ENCODE data around the gene ITSN1. TPM values are rescaled to one million over a fixed set of nuclear protein-coding genes. Genes with fewer than 3 reads are reported as not detected.

ITSN1 gene
- total and polyA plus RNA-seq, 2 experiments from 2014 or later = 77.9 to 95.7 TPM

GRCh38 chr21:33682992-33683627 is 40.8 kb downstream of the ITSN1 start:
- Histone ChIP-seq H3K36me3 (ENCODE audit: insufficient read depth) (no peaks in the 10 kb centered on the region), H3K9me2 (ENCODE audit: insufficient read depth) (no peaks in the 10 kb centered on the region), H3K4me2 (peak overlapping the region; percentile 43), H3K27me3 (ENCODE audit: insufficient read depth) (no peaks in the 10 kb centered on the region), H4K20me1 (replicated peaks; ENCODE audit: insufficient read depth) (no peaks in the 10 kb centered on the region), H3F3A (replicated peaks; ENCODE audit: low read depth) (no peaks in the 10 kb centered on the region), H3K79me2 (replicated peaks; ENCODE audit: insufficient read depth) (peaks cover 84% of the 10 kb centered on the region), H3K27ac (ENCODE audit: low read depth) (peak overlapping the region; percentile 82), H3K4me1 (ENCODE audit: insufficient read depth) (peaks cover 48% of the 10 kb centered on the region), H3K4me3 (no peak overlapping the region), H2AFZ (no peak overlapping the region)
- ATAC-seq = peak; percentile 15; the same call in 1 of the 3 replicates
- TF ChIP-seq ETS1 (IDR thresholded peaks at IDR 0.05) (no peak), POLR2AphosphoS5 (IDR thresholded peaks at IDR 0.05; ENCODE audit: low read depth) (no peak), EZH2phosphoT487 (IDR thresholded peaks at IDR 0.05; ENCODE audit: unreplicated experiment) (no peak), EZH2 (IDR thresholded peaks at IDR 0.05; ENCODE audit: low read depth, unreplicated experiment) (no peak), REST (IDR thresholded peaks at IDR 0.05; ENCODE audit: unreplicated experiment) (no peak), ZNF331 (CRISPR knock-in tag; IDR thresholded peaks at IDR 0.05; ENCODE audit: low read depth) (no peak), NANOG (IDR thresholded peaks at IDR 0.05; ENCODE audit: borderline replicate concordance) (no peak), CTCF (conservative IDR thresholded peaks at IDR 0.05; ENCODE audit: low read depth in 2 of 2) (no peak), ZNF462 (CRISPR knock-in tag; IDR thresholded peaks at IDR 0.05) (no peak), ZNF114 (CRISPR knock-in tag; IDR thresholded peaks at IDR 0.05) (no peak), JUNB (IDR thresholded peaks at IDR 0.05; ENCODE audit: unreplicated experiment) (no peak), CREB1 (CRISPR knock-in tag; IDR thresholded peaks at IDR 0.05; ENCODE audit: low read depth) (no peak), STAT1 (IDR thresholded peaks at IDR 0.05; ENCODE audit: unreplicated experiment) (no peak)
- H3K9me3 Mint-ChIP-seq = no peaks in the 10 kb centered on the region
- H3K27me3 Mint-ChIP-seq (ENCODE audit: insufficient read depth, low read depth, poor library complexity) = peaks cover 2% of the 10 kb centered on the region
- DNase-seq (ENCODE audit: low spot score) = no peak
- H3K4me3 Mint-ChIP-seq = no peak overlapping the region
- peaks cover 61% of the 10 kb centered on the region for H3K4me1 Mint-ChIP-seq
- peak overlapping the region; percentile 78 for H3K27ac Mint-ChIP-seq
- H3K36me3 Mint-ChIP-seq (ENCODE audit: low read depth) = peaks cover 10% of the 10 kb centered on the region; the same call in 2 of the 3 replicates
